Retinal pigment epithelial cell (primary cell): ENCODE results near the gene NTN4.
"Not testable (repeated sequence)": the region's sequence is repeated elsewhere in the genome, so short reads cannot be mapped to it uniquely, and the experiment has no call there.

Source experiments
- DNase-seq: peaks from one replicate; pipeline ENCODE4 v3.0.0-alpha.2; 2010; ENCODE audit warnings: low read depth
- H3K4me3 ChIP-seq: 2 replicates; pipeline ENCODE4 v1.5.1; 2011; ENCODE audit warnings: mild to moderate bottlenecking, low read length, control low read depth, moderate library complexity
- TF ChIP-seq, protein P1 (sequence below): conservative IDR thresholded peaks from 2 replicates; pipeline ENCODE4 v1.5.1; 2011; ENCODE audit warnings: low read depth, low read length, control low read depth, inconsistent platforms

Gene NTN4

DNA sequence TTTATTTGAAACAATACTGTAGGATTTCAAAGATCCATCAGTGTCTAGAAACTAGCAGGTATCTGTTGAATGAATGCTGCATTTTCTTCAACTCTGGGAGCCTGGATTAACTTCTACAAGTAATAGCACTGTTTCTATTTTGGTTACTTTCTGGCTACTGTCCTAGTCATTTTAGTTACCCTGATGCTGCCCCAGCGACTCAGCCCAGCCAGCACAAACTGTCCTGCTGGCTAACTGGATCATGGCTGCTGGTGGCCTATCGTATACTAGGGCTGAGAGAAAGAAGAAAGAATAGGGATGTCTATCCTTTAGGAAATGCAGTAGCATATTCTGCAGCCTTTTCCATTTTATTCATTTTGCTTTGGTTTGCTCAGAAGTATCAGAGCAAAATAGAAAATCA is 53.9 kb downstream of the NTN4 start:
- no peak overlapping the region for H3K4me3 ChIP-seq
- TF ChIP-seq, protein P1, sequence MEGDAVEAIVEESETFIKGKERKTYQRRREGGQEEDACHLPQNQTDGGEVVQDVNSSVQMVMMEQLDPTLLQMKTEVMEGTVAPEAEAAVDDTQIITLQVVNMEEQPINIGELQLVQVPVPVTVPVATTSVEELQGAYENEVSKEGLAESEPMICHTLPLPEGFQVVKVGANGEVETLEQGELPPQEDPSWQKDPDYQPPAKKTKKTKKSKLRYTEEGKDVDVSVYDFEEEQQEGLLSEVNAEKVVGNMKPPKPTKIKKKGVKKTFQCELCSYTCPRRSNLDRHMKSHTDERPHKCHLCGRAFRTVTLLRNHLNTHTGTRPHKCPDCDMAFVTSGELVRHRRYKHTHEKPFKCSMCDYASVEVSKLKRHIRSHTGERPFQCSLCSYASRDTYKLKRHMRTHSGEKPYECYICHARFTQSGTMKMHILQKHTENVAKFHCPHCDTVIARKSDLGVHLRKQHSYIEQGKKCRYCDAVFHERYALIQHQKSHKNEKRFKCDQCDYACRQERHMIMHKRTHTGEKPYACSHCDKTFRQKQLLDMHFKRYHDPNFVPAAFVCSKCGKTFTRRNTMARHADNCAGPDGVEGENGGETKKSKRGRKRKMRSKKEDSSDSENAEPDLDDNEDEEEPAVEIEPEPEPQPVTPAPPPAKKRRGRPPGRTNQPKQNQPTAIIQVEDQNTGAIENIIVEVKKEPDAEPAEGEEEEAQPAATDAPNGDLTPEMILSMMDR = no peak
- no peak for DNase-seq

DNA sequence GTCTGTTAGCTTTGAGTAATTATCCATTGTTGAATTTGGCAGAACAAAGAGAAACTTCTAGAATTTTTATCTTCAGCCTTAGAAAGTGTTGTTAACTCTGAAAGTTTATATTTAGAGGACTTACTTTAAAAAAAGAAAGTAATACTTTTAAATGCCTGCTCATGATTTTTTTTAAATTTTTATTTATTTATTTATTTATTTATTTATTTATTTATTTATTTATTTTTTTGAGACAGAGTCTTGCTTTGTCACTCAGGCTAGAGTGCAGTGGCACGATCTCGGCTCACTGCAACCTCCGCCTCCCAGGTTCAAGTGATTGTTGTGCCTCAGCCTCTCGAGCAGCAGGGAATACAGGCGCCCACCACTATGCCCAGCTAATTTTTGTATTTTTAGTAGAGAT is 54.8 kb downstream of the NTN4 start:
- DNase-seq, H3K4me3 ChIP-seq: not testable (repeated sequence)

DNA sequence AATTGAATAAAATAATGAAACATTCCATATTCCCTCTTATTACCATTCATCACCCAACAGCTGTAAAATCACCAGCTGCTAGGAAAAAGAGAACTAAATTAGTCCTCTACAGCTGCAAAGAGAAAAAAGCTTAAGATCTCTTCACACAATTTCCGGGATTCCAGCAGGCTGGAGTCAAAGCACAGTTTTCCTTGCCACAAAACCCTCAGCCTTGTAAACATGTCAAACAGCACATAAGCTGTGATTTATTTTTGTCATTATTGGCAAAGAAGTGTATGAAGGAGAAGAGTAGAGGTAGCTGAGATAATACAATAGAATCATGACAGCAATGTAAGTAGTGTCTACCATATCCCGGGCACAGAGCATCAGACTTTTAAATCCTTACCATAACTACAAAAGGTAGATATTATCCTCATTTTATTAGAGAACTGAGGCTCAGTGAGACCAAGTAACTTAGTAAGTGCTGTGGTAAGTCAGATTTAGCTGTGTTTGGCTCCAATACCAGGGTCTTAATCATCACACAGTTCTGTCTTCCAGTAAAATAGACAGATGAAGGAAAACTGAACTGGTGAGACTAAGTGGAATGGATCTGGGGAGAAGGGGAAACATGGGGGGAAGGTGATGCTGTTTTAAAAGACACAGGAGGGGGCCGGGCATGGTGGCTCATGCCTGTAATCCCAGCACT is 57.3 kb downstream of the NTN4 start:
- DNase-seq = no peak
- TF ChIP-seq, protein P1 = no peak
- H3K4me3 ChIP-seq = no peak overlapping the region

DNA sequence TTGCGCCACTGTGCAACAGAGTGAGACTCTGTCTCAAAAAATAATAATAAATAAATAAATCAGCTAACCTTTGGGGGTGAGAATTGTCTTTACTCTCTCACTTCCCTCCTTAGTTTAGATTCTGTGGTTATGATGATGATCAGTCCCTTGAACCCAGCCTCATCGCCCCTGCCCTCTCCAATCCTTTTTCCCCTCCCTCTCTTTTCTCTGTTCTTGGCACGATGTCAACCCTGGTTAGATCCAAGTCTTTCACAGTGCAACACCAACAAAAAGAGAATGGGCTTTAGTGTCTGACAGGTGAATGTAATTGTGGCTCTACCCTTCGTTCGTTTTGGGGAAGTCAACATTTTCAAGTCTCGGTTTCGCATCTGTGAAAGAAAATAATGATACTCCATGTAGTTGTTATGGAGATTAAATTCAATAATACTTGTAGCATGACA is 59.0 kb downstream of the NTN4 start:
- TF ChIP-seq, protein P1 = no peak
- no peak for DNase-seq
- no peak overlapping the region for H3K4me3 ChIP-seq

DNA sequence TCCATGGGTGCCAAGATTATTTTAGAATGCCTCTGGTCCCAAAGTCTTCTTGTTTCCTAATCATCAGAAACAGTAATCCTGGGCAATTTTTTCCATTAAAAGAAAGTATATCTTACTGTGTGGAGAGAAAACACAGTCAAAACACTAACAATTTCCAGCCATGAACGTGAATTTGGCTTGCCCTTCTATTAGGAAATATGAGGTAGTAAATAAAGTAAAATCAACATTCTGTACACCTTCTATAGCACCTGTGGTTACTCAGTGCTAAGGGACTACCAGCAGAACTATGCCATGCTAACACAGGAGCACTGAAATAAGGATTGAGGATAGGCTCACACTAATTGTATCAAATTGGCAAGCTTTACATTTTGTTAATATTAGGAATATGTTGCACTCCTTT is 60.1 kb downstream of the NTN4 start:
- no peak overlapping the region for H3K4me3 ChIP-seq
- TF ChIP-seq, protein P1 = no peak
- DNase-seq = no peak

DNA sequence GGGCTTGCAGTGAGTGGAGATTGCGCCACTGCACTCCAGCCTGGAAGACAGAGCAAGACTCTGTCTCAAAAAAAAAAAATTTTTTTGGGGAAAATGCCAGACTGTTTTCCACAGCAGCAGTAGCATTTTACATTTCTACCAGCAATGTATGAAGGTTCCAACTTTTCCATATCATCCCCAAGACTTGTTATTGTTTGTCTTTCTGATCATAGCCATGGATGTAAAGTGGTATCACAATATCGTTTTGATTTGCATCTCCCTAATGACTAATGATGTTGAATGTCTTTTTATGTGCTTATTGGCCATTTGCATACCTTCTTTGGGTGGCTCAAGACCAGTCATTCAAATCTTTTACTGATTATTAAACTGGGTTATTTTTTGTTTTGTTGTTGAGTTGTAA is 63.7 kb downstream of the NTN4 start:
- no peak for DNase-seq
- TF ChIP-seq, protein P1 = no peak
- H3K4me3 ChIP-seq = no peak overlapping the region

DNA sequence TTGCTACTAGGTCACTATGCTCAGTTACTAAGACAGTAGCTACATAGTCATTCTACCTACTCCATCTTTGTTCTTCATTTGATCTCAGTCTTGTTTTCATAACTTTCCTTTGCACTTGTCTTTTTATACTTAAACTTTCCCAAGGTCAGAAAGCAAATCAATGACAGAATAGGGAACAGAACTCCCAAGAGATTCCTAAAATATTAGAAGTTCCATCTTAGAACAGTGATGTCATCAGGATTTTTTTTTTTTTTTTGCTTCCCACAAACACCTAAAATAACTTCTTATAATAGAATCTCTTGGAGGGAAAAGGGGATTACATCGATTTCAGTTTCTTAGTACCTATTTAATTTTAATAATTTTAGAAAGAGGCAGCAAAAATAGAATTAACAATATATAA is 65.8 kb downstream of the NTN4 start:
- H3K4me3 ChIP-seq = no peak overlapping the region
- TF ChIP-seq, protein P1 = no peak
- no peak for DNase-seq
